Neural cell (in vitro differentiated cells): ENCODE measurements around the gene CNTNAP5. TPM values are rescaled to one million over a fixed set of nuclear protein-coding genes. Genes with fewer than 3 reads are reported as not detected.

Experiments used
- H2AFZ ChIP-seq: fragments of 200-600, 300-800 bp; sonication (generic), shearing (Covaris generic); 2 replicates; pipeline ENCODE4 v1.6.0; 2014; ENCODE audit warnings: low read depth, mild to moderate bottlenecking, antibody characterized with exemption, low read length, moderate library complexity
- H3F3A ChIP-seq: fragments of 200-600 bp; shearing (Covaris generic); 2 replicates; pipeline ENCODE4 v1.6.1; 2016; ENCODE audit warnings: mild to moderate bottlenecking, moderate library complexity, mixed read lengths, antibody characterized with exemption, low read length; ENCODE audit not compliant: insufficient read depth, poor library complexity, severe bottlenecking
- H3K27ac ChIP-seq: fragments of 200-600, 300-800 bp; sonication (generic), shearing (Covaris generic); 2 replicates; pipeline ENCODE4 v1.5.1; 2014; ENCODE audit warnings: mild to moderate bottlenecking, low read length, moderate library complexity
- H3K27me3 ChIP-seq: fragments of 300-800, 200-600 bp; sonication (generic), shearing (Covaris generic); 2 replicates; pipeline ENCODE4 v1.6.0; 2014; ENCODE audit warnings: mild to moderate bottlenecking, low read depth, low read length, moderate library complexity; ENCODE audit not compliant: insufficient read depth
- H3K36me3 ChIP-seq: fragments of 300-800, 200-600 bp; sonication (generic), shearing (Covaris generic); 2 replicates; pipeline ENCODE4 v1.5.1; 2014; ENCODE audit warnings: mild to moderate bottlenecking, antibody characterized with exemption, low read length, moderate library complexity; ENCODE audit not compliant: insufficient read depth
- H3K4me2 ChIP-seq: fragments of 300-800, 200-600 bp; sonication (generic), shearing (Covaris generic); 2 replicates; pipeline ENCODE4 v1.6.0; 2014; ENCODE audit warnings: mild to moderate bottlenecking, low read length
- H3K4me3 ChIP-seq: fragments of 300-800, 200-600 bp; sonication (generic), shearing (Covaris generic); 2 replicates; pipeline ENCODE4 v1.5.1; 2014; ENCODE audit warnings: mild to moderate bottlenecking, low read length, moderate library complexity
- H3K79me2 ChIP-seq: fragments of 200-600 bp; shearing (Covaris generic); replicated peaks from 2 replicates; pipeline ENCODE4 v1.6.0; 2014; ENCODE audit warnings: mild to moderate bottlenecking, low read length, moderate library complexity; ENCODE audit not compliant: insufficient read depth
- H3K9ac ChIP-seq: fragments of 300-800, 200-600 bp; sonication (generic), shearing (Covaris generic); 2 replicates; pipeline ENCODE4 v1.6.1; 2016; ENCODE audit warnings: mild to moderate bottlenecking, low read length, mixed read lengths
- H3K9me2 ChIP-seq: fragments of 200-600 bp; shearing (Covaris generic); 2 replicates; pipeline ENCODE4 v1.6.1; 2016; ENCODE audit warnings: mild to moderate bottlenecking, low read length, mixed read lengths; ENCODE audit not compliant: insufficient read depth
- H3K9me3 ChIP-seq: fragments of 200-600, 300-800 bp; sonication (generic), shearing (Covaris generic); 2 replicates; pipeline ENCODE4 v1.6.1; 2016; ENCODE audit warnings: mild to moderate bottlenecking, mixed run types, low read length, moderate library complexity, mixed read lengths
- H4K20me1 ChIP-seq: fragments of 200-600 bp; shearing (Covaris generic); 2 replicates; pipeline ENCODE4 v1.6.1; 2016; ENCODE audit warnings: mild to moderate bottlenecking, mixed run types; ENCODE audit not compliant: insufficient read depth
- CTCF ChIP-seq: fragments of 450-650 bp; IDR thresholded peaks from 2 replicates; pipeline ENCODE4 v1.5.1; 2014; ENCODE audit warnings: antibody characterized with exemption, mild to moderate bottlenecking, moderate library complexity; ENCODE audit not compliant: poor library complexity, severe bottlenecking
- EP300 ChIP-seq: fragments of 450-650 bp; conservative IDR thresholded peaks from 2 replicates; pipeline ENCODE4 v1.6.1; 2014; ENCODE audit warnings: antibody characterized with exemption, mild to moderate bottlenecking, moderate library complexity; ENCODE audit not compliant: poor library complexity, severe bottlenecking
- EZH2 ChIP-seq: fragments of 200-600, 300-800 bp; shearing (Covaris generic), sonication (generic); IDR thresholded peaks from 2 replicates; pipeline ENCODE4 v1.6.1; 2014; ENCODE audit warnings: antibody characterized with exemption, low read length, borderline replicate concordance, mild to moderate bottlenecking; ENCODE audit not compliant: insufficient read depth, poor library complexity, severe bottlenecking
- MXI1 ChIP-seq: fragments of 450-650 bp; conservative IDR thresholded peaks from 2 replicates; pipeline ENCODE4 v1.6.1; 2014; ENCODE audit warnings: antibody characterized with exemption, mild to moderate bottlenecking; ENCODE audit not compliant: poor library complexity, severe bottlenecking
- POLR2AphosphoS5 ChIP-seq: IDR thresholded peaks from 2 replicates; pipeline ENCODE4 v1.6.1; 2012
- RAD21 ChIP-seq: fragments of 450-650 bp; conservative IDR thresholded peaks from 2 replicates; pipeline ENCODE4 v1.6.1; 2014; ENCODE audit warnings: antibody characterized with exemption, mild to moderate bottlenecking, moderate library complexity
- REST ChIP-seq: IDR thresholded peaks from 2 replicates; pipeline ENCODE4 v1.6.1; 2012; ENCODE audit warnings: borderline replicate concordance
- SMC3 ChIP-seq: fragments of 450-650 bp; conservative IDR thresholded peaks from 2 replicates; pipeline ENCODE4 v1.6.1; 2014; ENCODE audit warnings: antibody characterized with exemption, mild to moderate bottlenecking, moderate library complexity; ENCODE audit not compliant: poor library complexity
- TAF1 ChIP-seq: IDR thresholded peaks from 2 replicates; pipeline ENCODE4 v1.6.1; 2012; ENCODE audit warnings: low read depth
- polyA plus RNA-seq: library from polyadenylated mRNA; depleted of rRNA; stranded (reverse); fragments of >200 nt; gene quantifications from 2 replicates; pipeline ENCODE4 v1.2.3, GENCODE V29; 2014

CNTNAP5 gene
- polyA plus RNA-seq, 1 donor from 2014 or later: 19.3 TPM

- Histone ChIP-seq H3K36me3 (no peaks in the 10 kb centered on the region), H3K9me3 (no peaks in the 10 kb centered on the region), H3K4me3 (no peak overlapping the region), H3K79me2 (no peaks in the 10 kb centered on the region), H3K27me3 (no peaks in the 10 kb centered on the region), H3F3A (no peaks in the 10 kb centered on the region), H3K9ac (no peak overlapping the region), H3K27ac (no peak overlapping the region), H4K20me1 (no peaks in the 10 kb centered on the region), H3K4me2 (no peak overlapping the region), H3K9me2 (no peaks in the 10 kb centered on the region), H2AFZ (no peak overlapping the region)
- TF ChIP-seq SMC3: no peak
- no peak for TF ChIP-seq MXI1
Observed at GRCh38 chr2:124649001-124649400, 623.9 kb downstream of the CNTNAP5 start.

GRCh38 chr2:124652099-124652498, 627.0 kb downstream of the CNTNAP5 start:
- Histone ChIP-seq H3K9me3 (no peaks in the 10 kb centered on the region), H3K4me2 (no peak overlapping the region), H3K27me3 (no peaks in the 10 kb centered on the region), H3K9me2 (no peaks in the 10 kb centered on the region), H3F3A (no peaks in the 10 kb centered on the region), H3K27ac (no peak overlapping the region), H3K9ac (no peak overlapping the region), H3K4me3 (no peak overlapping the region), H4K20me1 (no peaks in the 10 kb centered on the region), H3K79me2 (no peaks in the 10 kb centered on the region), H3K36me3 (no peaks in the 10 kb centered on the region), H2AFZ (no peak overlapping the region)
- no peak for TF ChIP-seq REST
- no peak for TF ChIP-seq RAD21
- no peak for TF ChIP-seq MXI1
- TF ChIP-seq EZH2: no peak
- no peak for TF ChIP-seq CTCF
- TF ChIP-seq POLR2AphosphoS5: no peak
- TF ChIP-seq TAF1: no peak
- no peak for TF ChIP-seq SMC3
- no peak for TF ChIP-seq EP300

- Histone ChIP-seq H2AFZ (no peak overlapping the region), H3K79me2 (no peaks in the 10 kb centered on the region), H3K4me3 (no peak overlapping the region), H4K20me1 (no peaks in the 10 kb centered on the region), H3K9me2 (no peaks in the 10 kb centered on the region), H3K9ac (no peak overlapping the region), H3K4me2 (no peak overlapping the region), H3K36me3 (no peaks in the 10 kb centered on the region), H3K27ac (no peak overlapping the region), H3K9me3 (no peaks in the 10 kb centered on the region), H3F3A (no peaks in the 10 kb centered on the region), H3K27me3 (no peaks in the 10 kb centered on the region)
- TF ChIP-seq TAF1: no peak
- TF ChIP-seq EZH2: no peak
- TF ChIP-seq POLR2AphosphoS5: no peak
- no peak for TF ChIP-seq REST
- TF ChIP-seq SMC3: no peak
- TF ChIP-seq RAD21: no peak
- no peak for TF ChIP-seq EP300
- no peak for TF ChIP-seq MXI1
- TF ChIP-seq CTCF: no peak
Observed at GRCh38 chr2:124658373-124658772, 633.3 kb downstream of the CNTNAP5 start.
